Glomerular visceral epithelial cell (primary cell): ENCODE measurements around the gene BUD13.
"Not testable (repeated sequence)": the region's sequence is repeated elsewhere in the genome, so short reads cannot be mapped to it uniquely, and the experiment has no call there.

Experiments
- DNase-seq: peaks from one replicate; pipeline ENCODE4 v3.0.0-alpha.2; 2016; ENCODE audit errors: extremely low spot score

The BUD13 gene

DNA sequence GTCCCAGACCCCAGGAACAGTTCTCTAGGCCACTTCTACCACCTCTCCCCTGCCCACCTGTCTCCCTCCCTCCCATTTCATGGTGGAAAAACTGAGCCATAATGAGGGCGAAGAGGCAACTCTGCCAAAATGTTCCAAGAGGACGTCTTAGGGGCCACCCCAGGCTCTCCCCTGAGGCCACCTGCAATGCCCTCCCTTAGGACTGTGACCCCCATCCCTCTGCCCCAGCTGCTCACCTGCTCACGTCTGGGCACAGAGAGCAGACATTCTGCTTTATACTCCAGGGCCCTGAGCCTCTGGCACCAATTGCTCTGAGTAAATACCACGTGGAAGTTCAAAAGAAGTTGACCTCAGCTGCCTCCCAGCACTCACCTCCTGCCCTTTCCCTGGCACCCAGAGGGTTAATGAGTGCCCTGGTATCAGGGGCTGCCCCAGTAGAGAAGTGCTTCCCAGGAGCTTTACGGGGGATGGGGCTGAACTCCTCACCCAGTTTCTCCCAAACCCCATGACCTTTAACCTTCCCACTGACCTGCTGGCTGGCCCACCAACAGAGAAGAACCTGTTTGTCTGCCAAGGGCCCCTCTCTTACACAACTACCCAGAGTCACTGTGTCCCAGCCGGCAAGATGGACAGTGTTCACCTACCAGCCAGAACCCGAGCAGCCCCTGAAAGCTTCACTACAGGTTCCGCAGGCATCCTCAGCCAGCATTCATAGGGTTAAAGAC lies 19.5 kb upstream of the BUD13 start:
- no peak for DNase-seq

DNA sequence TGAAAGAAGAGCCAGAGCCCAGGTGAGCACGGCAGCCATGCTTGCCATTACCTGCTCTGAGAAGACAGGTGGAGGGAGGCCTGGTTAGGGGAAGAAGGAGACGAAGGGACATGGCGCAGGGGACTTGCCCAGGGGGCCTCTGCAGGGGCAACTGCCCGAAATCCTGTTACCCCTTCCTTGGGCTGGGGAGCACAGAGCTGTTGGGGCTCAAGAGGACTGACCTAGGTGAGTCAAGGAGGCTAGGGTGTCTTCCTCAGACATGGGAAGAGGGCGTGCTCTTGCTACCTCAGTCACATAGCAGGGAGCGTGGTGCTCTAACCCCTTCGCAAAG lies 19.0 kb upstream of the BUD13 start, which contains the start of gene APOA5:
Gene APOA5 (minus strand): TSS at position 67 of the 331 bp plus-strand sequence. CDS start 19 bp downstream, at position 48.
- no peak for DNase-seq

DNA sequence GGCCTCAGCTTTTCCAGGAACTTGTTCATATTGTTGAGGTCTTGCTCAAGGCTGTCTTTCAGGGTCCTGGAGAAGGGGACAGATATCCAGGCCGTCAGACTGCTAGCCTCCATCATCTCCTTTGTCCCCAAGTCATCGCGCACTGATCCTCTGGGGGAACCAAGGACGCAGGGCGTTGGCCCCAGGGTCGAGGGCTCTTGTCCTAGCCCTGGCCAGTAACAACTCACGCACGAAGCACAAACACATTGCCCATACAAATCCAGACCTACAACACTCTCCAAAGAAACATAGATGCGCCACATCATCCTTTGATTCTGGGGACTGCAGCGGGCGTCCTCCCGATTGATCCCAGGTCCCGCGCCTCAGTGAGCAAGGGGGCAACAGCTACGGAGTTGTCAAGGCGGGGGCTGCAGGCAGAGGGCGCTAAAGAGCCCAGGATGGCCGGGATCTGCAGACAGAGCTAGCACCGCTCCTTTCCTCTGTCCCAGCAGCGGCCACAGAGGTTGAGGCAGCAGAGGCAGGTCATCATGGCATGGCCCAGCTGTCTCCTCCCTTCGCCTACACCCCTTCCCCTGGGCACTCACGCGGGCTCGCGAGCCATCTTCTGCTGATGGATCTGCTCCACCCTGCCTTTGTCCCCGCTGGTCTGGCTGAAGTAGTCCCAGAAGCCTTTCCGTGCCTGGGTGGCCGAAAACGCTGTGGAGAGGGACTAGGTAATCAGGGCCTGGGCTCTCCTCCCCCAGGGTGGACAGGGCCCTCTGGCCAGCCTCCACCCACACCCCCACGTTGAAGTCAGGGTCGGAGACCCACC lies 18.4 kb upstream of the BUD13 start:
- DNase-seq, result peak; percentile 35

DNA sequence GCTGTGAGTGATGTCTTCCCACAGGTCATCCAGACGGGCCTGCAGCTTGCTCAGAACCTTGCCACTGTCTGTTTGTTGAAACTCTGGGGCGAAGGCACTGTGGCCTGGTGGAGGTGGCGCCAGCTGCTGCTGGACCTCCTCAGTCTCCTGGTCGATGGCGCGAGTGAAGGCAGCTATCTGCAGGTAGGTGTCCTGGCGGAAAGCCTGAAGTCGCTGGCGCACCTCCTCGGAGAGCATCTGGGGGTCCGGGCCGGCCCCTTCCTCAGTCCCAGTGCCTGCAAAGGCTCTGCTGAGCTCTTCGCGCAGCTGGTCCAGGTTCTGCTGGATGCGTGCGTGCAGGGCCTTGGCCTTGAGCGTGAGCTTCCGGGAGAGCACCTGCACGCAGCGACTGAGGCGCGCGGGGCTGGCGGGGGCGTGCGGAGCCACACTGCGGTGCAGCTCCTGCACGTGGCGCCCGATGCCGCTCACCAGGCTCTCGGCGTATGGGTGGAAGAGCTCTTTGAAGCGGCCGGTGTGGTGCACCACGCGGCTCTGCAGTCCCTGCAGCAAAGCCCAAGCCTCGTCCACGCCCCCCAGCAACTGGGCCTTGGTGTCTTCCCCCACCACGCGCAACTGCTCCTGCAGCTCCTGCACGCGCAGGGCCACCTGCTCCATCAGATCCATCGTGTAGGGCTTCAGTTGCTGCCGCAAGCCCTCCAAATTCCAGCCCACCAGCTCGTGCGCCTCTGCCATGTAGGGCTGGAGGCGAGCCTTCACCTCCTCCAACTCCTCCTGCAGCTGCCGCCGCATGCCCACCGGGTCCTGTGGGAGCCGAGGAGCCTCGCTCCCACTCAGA lies 17.6 kb upstream of the BUD13 start:
- DNase-seq, result no peak

DNA sequence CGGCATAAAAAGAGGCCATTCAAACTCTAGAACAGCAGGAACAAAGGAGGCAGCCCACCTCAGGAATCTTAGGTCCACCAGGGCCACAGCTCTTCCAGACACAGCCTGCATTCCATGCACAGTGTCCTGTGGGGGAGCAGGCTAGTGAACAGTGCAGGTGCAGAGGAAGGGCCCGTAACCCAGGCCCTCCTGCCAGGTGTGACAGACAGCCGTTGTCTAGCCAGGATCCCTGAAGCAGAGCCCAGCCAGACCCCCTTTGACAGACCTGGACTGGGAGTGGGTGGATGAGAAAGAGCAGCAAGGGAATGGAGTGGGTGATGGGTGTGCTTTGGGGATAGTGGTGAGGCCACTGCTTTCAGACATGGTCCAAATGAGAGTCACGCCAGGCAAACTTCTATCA lies 16.2 kb upstream of the BUD13 start:
- DNase-seq, result no peak

DNA sequence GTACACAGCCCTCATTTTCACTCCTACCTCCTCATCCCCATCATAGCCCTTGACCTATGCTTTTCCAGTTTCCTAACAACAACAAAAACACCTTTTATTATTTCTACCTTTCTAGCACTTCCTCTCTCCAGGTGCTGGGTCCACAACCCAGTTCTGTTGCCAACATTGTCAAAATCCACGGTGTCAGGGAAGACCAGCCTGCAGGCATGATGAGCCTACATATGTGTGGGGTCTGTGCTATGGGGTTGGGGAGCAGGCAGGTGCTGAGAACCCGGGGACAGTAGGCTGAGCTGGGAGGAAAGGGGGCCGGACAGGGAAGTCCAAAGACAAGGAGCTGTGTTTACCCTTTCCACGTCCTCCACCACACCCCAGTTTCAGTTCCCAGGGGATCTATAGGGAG lies 15.7 kb upstream of the BUD13 start:
- DNase-seq, result no peak

DNA sequence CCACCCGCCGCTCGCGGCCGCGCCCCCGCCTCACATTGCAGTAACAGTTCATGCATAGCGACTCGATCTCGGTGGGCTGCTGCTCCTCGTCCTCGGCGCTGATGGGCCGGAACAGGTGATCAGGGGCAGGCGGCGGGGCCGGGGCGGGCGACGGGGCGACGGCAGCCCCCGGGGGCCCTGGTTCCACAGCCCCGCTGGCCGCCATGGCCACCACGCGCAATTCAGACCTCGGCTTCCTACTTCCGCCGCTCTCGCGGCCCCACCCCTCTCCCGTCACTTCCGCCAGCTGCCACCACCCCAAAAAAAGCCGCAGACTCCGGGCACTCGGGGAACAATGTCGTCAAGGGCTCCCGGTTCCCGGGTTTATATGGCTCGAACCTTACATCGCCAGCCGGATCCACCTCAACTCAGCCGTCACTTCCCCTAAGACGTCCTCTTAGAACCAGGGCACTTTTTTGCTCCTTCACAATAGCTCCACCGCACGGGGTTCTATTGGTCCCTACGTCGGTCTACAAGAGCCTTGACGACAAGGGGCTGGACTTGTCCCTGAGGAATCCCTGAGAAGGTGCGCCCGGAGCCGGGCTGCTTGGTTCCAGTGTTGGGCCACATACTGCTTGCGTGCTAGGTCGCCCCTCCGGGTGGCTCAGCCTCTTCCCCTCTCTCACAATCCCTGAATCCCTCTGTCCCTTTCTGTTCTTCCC lies 15.1 kb upstream of the BUD13 start, which contains the start of gene ZPR1:
Gene ZPR1 (minus strand): TSS at position 238 of the 701 bp plus-strand sequence. CDS start 33 bp downstream, at position 205.
- peak; percentile 63 for DNase-seq

DNA sequence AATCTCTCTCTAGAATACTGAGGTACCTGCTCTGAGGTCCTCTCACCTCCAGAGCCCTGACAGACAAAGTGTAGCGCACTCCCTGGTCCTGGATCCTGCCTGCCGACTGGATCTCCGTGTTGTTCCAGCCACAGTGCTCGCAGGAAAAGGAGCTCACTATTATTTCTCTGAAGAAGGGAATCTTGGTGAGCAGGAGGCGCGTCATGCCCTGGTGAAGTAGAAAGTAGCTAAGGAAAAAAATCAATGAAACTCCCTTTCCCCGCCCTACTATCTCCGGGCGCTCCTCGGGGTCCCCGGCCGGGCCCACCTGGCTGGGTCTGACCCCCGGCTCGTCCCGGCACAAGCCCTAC lies 14.6 kb upstream of the BUD13 start:
- no peak for DNase-seq

DNA sequence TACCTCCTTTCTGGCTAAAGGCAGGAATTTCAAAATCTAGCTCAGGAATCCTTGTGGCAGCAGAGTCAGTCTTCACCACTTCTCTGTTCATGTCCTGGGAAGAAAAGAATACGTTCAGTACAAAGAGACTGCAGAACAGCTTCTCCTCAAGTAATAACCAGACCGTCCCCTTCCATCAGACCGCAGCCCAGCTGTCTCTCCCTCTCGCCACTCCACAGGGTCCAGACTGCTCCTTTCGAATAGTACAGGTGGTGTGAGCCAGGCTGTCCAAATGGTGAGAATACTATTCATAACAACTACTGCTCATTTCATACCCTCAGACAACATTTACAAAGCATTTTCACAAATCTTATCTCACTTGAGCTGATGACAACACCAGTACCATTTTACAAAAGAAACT lies 14.2 kb upstream of the BUD13 start:
- no peak for DNase-seq

DNA sequence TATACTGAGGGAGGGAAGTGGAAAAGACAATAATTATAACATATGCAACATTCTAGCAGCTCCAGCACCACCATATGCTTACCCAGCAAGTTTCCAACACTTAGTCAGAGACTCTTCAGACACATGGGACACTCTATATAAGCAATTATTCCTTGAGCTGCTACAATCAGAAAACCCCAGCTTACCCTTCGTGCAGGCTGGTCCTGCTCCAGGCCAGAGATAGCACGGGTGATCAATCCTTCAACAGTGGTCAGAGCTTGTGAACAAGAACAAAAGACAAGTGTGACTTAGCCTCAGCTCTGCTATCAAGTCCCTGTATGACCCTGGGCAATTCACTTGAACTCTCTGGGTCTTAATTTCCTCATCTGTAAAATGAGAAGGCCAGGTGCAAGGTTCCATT lies 13.5 kb upstream of the BUD13 start:
- no peak for DNase-seq

DNA sequence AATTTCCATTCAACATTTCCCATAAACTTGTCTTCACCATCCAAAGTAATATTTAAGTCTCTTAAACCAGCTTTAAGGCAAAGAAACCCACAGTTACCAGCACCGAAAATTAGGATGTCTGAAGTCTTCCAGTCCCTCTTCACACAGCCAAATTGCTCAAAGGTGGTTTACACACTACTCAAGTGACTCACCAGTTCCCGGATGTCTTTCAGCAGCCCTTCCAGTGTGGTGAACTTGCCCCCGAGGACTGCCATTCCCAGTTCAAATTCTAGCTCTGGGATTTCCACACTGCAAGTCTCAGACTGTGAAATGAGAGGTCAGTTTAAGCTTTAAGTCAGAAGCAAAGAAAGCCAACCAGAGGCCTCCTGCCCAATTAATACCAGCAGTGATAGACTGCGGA lies 9.9 kb upstream of the BUD13 start:
- DNase-seq, result no peak

DNA sequence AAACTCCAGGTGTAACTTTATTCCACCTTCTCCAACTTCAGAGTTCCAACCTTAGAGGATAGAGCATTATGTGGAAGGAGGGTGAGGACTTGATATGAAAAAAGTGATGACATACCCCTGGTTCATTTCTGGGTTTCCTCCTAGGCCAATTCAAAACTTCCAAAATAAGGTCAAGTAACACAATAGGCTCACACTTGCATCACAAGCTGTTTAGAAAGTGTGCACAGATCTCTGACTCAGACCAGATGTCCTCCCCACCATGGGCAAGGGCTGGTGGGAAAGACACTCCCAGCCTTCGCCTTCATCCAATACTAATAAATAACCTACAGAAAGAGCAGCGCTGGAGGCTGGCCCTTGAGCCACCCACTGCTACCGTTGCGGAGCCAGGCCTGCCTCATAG lies 5.8 kb upstream of the BUD13 start:
- no peak for DNase-seq

DNA sequence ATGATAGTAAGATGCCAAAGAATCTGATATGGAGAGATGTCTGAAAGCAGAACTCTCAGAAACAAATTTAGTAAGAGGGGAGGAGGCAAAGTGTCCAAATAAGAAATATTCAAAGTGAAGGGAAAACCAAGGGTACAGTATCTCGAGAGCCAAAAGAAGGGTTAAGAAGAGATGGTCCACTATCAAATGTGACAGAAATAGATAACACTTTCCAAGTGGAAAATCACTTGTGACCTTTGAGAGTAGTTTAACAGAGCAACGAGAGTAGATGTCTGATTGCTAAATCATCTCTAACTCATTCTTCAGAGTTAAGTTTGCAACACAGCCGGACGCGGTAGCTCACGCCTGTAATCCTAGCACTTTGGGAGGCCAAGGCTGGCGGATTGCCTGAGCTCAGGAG lies 4.3 kb upstream of the BUD13 start:
- DNase-seq, result no peak

DNA sequence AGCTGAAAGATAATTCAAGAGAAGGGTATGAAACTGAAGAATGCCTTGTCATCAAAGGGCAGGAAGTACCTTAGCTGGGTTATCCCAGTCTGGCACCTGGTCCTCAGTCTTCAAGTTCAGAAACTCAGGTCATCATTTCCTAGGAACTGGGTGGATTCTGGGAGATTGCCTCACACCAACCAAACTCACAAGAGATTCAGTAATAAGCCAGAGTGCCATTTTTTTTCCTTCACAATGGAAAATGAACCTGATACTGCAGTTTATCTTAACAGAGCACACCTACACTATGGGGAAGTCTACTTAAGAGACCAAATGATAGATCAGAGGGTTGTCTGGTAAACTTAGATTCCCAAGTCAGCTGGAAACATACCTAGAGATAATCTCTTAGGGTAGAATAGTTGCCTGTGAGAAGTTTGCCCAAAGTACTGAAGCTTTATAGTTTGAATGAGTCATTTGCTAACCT lies 3.8 kb upstream of the BUD13 start:
- no peak for DNase-seq

DNA sequence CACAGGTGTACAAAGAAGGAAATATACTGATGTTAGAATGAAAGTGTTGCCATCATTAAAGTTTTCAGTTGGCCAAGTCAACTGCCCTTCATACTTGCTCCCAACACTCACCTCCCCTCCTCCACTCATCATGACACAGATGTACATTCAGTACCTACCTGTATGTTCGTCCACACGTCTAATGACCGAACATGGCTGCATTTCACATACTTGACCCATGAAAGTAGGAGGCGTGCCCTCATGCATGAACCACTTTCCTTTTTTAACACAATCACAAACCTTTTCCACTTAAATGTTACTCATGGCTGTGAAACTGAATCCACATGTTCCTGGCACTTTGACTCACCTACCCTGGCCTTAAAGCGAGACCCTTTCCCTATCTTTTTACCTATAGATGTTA lies 3.2 kb upstream of the BUD13 start:
- DNase-seq, result no peak

DNA sequence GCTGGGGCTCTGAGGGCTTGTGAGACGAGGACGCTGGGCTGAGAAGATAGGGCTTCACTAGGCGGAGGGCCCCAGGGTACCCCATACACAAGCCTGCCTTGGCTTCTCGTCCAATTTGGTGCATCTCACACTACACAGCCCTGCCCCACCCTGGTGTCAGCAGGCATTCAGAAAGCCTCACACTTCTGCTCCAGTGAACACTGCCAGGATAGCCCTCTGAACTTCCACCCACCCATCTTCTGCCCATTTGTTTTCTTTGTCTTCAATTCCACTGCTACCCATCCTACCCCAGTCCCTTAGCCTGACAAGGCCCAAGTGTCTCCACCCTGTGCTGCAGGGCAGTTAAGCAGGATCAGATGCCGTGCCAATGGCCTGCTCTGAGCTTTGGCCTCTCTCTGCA lies 1.9 kb upstream of the BUD13 start:
- no peak for DNase-seq

DNA sequence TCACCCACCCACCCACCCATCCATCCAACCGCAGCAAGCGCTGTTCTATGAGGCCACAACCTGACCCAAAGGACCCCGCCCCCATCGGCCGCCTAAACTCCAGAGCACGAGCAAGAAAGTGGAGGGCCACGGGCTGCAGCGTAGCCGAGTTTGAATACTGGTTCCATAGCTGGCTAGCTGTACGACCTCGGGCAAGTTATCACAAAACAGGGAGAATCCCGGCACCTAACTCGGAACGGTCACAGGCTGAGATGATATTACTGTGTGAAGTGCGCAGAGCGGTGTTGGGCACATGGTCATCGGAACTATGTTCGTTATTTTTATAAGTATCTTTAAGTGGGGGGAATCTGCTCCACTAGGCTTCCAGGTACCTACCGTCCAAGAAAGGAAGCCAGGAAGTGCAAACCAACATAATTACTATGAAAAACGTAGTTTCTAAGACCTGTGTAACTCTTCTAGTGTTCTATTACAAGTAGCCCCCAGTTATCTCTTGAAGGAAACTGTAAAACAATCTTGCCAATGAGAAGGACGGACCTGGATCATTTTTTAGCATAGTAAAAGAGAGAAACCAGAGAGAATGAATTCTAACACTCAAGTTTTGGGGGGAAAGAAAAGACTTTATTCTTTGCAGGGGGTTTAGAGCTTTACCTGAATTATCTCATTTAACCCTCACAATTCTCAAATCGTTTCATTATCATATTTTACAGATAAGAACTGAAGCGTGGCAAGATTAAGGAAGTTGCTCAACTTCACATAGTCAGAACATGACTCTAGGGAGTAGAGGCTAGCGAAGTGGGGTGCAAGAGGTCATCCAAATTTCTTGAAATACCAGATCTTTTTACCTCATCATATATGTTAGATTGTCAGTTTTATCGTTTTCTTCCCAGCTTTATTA lies 663 bp upstream of the BUD13 start:
- no peak for DNase-seq

DNA sequence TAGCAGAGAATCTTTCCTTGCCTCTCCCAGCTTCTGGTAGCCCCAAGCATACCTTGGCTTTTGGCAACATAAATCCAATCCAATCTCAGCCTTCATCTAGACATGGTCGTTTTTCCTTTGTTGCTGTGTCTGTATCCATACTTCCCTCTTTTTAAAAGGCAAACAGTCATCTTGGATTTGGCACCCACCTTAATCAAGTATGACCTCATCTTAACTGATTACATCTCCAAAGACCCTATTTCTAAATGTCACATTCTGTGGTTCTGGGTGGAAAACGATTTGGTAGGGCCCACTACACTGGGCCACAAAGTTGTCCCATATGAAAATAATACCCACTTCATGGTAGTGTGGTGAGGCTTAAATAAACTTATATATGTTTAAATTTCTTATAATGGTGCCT lies 852 bp downstream of the BUD13 start:
- no peak for DNase-seq

DNA sequence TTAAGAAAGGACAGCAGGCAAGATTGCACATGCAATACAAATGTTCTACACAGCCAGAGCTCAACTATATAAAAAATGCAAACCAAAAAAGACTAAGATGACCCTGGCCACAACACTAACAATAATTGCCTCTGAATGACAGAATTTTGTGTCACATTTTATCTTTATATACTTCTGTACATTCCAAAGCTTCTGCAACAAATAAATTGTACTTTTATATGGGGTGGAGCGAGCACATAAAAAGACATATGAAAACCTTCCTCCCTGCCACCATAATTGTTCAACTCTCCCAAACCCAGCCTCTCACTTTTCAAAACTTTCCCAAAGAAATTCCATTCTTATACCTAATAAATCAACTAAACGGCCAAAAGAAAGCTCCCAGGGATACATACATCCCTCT lies 10.7 kb downstream of the BUD13 start:
- no peak for DNase-seq

DNA sequence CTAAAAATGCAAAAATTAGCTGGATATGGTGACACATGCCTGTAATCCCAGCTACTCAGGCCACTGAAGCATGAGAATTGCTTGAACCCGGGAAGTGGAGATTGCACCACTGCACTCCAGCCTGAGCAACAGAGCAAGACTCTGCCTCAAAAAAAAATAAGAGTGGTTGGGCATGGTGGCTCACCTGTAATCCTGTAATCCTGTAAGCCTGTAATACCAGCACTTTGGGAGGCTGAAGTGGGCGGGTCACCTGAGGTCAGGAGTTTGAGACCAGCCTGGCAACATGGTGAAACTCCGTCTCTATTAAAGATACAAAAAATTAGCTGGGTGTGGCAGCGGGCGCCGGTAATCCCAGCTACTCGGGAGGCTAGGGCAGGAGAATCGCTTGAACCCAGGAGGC lies 16.7 kb downstream of the BUD13 start:
- DNase-seq, result not testable (repeated sequence)
